HG02884 (cell line): ENCODE data around the gene INPP4A.
"Not testable (repeated sequence)": the region's sequence is repeated elsewhere in the genome, so short reads cannot be mapped to it uniquely, and the experiment has no call there.

Experiments
- ATAC-seq: cut with Tn5 transposase; IDR thresholded peaks from one replicate; pipeline ENCODE4 v1.9.1; 2021; ENCODE audit warnings: mild to moderate bottlenecking, moderate library complexity; ENCODE audit not compliant: unreplicated experiment

The INPP4A gene

GRCh38 chr2:98435670-98436069, 9.0 kb upstream of the INPP4A start:
- ATAC-seq = not testable (repeated sequence)

DNA sequence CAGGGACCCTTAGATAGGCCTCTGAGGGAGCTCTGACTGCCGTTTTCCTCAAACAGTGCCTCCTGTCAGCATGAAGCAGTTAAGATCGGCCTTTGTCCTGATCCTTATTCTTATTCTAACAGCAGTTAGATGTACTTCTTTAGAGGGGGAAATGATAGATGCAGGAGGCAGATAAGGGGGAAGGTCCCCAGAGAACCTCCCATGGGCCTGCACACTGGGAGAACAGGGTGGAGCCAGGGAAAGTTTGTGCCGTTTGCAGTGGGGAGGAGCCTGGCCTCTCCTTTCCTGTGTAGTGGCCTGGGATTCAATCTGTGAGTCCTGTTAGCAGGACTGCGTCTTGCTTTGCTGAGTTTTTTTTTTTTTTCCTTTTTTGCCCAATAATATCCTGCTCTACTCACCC, 7.9 kb upstream of the INPP4A start:
- no peak for ATAC-seq

- ATAC-seq = peak; percentile 80
These were observed 6.2 kb upstream of the INPP4A start for GRCh38 chr2:98438190-98439133.

GRCh38 chr2:98441706-98442450, 2.8 kb upstream of the INPP4A start:
- ATAC-seq = no peak

DNA sequence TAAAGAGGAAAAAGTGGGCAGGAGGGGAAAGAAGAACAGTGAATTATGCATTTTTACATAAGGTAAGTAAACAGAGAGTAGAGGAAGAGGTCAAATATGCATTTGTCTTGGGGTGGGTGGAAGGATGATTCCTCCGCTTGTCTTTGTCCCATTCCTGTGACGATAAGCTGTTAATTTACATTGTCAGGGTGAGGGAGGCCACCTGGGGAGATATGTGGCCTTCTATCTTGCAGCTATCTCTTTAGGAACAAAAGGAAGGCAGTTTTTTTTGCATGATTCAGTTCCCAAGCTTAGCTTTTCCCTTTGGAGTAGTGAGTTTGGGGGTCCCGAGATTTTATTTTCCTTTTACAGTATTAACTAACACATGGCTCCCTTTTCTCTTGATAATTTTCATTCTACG, 2.2 kb upstream of the INPP4A start:
- no peak for ATAC-seq

GRCh38 chr2:98445177-98445682, 572 bp downstream of the INPP4A start:
- peak; percentile 30 for ATAC-seq

DNA sequence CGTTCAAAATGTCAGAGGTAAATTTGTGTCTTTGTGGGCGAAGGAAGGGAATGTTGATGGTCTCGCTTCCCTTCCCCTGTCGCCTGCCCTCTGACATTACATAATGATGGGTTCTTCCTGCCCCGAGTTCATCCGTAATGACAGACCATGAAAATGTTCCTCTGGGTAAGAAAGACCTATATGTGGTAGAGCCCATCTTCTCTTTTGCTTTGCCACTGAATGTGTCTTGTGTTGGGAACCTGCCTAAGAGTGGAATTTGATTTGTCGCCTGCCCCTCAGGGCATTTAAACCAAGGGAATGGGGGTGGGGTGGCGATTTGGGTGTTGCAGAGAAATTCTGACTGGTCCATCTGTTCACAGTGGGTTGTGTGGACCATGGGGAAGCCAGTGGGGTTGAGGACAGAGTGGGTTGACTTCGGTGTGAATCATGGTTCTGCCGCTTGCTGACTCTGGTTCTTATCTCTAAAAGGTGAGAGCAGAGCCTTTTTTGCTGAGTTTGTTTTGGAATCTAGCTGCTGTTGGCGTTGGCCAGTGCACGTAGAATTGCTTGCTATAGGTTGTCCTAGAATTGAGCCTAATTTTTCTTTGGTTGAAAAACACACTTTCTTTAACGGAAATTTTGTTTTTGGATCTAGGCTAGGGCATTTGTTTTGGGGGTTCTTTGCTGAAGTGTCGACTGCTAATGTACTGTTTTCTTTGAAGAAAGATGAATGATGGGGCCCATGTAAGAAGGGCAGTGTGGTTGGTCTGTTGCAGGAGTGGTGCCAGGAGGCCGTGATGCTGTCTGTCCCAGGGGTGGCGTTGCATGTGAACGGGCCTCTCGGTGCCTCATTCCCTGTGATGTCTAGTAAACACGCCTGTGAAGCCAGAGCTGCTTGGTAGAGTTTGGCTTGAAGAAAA, 1.3 kb downstream of the INPP4A start:
- no peak for ATAC-seq

DNA sequence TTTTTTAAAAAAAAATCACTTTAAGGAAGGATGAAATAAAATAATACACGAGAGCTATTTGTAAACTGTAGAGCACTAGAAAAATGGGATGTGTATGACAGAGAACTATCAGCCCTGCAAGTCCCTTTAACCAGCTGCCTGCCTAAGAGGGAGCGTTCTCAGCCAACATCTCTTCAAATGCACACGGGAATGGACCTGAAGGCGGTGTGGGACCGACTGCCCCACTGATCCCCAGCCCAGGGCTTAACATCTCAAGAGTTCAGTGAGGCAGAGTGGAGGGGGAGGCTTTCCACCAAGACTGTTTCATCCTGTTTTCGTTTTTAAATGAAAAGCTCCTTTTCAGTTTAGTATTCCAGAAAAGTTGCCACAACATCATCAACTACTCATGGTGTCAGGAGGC, 2.2 kb downstream of the INPP4A start:
- ATAC-seq = no peak

- no peak for ATAC-seq
These were observed 3.9 kb downstream of the INPP4A start for GRCh38 chr2:98448441-98449145.

DNA sequence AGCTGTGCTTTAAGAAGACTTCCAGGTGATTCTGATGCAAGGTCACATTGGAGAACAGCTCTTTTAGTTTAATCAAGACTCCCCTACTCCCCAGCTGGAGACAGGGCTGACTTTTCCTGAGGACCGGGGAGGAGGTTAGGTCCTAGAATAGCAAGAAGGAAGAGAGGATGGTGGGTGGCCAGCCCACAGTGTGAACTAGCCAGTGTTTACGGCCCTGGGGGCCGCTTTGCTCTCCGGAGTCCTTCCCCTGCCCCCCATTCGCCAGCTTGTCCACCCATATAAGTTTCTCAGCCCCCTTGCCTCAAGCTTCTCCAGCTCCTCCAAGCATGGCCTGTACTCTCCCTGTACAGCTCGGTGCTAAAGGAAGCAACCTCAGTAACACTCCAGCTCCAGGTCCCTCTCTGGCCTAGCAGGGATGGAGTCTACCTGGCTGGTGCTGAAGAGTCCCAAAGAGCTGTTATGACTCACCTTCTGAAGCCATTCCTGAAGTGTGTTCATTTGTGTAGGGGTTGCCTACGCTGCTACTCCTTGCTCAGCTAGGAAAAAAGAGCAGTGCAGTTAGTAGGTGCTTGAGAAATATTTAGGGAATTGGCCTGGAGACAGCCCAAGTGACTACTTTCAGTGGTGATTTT, 7.9 kb downstream of the INPP4A start:
- no peak for ATAC-seq

DNA sequence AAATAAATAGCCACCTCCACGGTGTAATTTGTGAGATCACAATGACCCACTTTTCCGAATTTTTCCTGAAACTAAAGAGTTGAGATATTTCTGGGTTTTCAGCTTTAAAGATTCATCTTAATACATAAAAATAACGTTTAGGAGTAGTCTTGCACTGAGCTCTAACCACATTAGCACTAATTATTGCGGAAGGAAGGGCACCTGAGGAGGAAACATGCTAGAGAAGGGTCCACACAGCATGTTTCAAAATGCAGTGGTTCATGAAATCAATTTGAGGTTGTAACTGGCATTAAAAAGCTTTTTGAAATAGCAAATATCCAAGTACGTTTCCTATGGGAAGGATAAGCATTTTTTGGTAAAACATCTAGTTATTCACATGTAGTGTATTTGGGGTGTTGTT, 8.4 kb downstream of the INPP4A start:
- ATAC-seq = no peak

- no peak for ATAC-seq
These were observed 8.9 kb downstream of the INPP4A start for GRCh38 chr2:98453531-98453930.

GRCh38 chr2:98454073-98454472, 9.4 kb downstream of the INPP4A start:
- no peak for ATAC-seq

DNA sequence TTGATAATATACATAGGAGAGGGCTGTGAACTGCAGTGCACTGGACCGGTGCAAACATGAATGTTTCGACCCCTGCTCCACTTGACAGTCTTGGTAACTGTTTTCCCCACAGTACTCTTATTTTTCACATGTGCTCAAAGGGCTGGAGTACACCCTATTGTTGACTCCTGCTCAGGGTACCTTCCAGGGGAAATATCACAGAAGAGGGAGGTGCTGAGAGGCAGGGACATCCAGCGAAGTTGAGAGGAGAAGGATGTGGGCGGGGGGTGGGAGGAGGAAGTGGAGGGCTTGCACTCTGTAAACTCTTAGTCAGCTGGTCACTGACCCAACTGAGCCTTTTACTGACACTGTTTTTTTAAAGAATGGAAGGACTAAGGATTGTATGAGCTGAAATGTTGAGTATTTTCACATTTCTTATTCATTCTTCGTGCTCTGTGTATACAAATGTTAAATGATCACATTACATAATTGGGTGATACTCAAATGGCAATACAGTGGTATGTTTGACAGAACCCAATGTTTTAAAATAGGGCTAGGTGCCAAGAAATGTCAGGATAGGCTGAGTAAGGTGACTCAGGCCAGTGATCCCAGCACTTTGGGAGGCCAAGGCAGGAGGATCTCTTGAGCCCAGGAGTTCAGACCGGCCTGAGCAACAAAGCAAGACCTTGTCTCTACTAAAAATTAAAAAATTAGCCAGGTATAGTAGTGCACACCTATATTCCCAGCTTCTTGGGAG, 10.0 kb downstream of the INPP4A start:
- ATAC-seq = no peak

DNA sequence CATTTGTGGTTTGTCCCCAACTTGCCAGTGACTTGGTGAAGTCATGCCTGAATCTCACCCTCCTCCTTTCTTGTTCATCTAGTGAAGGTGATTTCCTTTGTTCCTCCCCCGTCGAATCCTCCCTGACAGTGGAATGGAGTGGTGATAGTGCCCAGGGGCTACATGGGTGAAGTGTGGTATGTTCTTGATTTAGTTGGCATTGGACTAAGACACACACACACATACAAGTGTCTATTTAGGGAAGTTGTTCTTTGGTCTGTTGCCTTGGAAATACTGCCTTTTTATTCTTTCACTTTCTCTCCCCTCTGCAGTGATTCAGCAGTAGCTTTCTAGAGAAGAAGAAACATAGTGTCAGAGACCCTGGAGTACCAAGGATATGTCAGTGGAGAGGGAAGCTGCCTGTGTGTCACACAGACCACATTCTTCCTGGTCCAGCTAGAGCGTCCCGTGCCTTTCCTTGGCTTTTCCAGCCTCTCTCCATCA, 10.9 kb downstream of the INPP4A start:
- peak; percentile 41 for ATAC-seq

DNA sequence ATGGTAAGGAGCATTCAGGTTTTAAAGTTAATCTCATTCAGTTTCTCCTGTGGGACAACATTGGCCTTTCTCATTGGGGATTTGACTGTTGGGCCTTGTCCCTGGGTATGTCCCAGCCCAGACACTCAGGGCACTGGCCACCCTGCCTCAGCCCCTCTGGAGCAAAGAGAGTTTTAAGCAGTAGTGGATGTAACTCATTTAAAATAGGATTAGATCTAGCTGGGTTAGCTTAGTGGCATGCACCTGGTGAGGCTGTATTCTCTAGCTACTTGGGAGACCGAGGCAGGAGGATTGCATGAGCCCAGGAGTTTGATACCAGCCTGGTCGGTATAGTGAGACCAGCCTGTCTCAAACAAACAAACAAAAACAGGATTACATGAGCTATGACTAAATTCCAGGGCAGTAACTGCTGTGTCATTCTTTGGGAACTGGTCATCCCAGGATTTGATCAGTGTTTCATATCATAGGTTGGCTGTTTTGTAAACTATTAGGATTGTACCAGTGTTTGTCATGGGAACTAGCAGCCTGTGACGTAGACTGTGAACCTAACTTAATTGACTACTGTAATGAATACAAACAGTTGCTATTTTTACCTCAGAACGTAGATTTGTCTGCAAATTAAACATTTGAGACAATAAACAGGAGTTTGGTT, 12.5 kb downstream of the INPP4A start:
- ATAC-seq = no peak

DNA sequence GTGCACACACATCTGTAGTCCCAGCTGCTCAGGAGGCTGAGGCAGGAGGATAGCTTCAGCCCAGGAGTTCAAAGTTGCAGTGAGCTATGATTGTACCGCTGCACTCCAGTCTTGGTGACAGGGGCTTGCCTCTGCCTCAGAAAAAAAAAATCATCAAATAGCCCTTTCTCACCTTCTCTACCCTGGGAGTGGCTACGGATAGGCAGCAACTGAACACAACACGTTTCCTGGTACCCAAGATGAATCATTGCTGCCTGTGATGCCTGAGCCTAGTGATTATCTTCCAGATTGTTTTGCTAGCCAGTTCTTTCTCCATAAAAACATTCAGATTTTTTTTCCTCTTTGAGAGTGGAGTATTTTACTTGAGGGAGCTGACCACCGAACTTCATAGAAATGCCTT, 13.5 kb downstream of the INPP4A start:
- ATAC-seq = no peak

DNA sequence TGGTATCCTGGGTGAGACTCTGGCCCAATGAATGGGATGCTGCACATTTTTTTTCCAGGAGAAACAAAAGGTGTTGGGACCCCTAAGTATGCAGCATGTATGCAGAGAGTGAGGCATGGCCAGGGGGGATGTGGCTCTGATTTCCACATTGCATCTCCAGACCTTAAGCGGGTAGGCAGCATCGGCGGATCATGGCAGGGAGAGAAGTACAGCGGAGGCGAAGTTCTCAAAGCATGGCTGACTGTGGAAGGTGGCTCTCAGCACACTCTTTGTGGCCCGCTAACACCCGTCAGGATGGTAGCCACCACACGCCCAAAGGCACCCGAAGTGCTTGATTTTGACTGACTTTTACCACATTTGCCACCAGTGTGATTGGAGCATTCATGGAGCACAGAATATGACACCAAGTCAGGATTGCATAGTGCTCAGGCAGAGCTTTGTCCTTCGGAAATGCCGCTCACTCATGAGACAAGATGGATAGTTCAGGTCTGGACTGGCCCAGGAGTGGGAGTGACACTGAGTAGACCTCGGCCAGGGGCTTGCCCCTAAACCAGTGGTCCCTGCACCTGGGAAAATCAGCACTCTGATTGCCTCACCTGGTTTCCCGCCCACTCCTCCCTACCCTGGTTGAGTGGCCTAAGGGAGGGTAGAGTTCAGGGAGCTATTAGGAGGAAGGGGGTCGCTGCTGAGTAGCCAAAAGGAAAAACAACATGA, 14.2 kb downstream of the INPP4A start:
- no peak for ATAC-seq
